ENCODE data around the gene DNPEP.

Gene DNPEP

DNA sequence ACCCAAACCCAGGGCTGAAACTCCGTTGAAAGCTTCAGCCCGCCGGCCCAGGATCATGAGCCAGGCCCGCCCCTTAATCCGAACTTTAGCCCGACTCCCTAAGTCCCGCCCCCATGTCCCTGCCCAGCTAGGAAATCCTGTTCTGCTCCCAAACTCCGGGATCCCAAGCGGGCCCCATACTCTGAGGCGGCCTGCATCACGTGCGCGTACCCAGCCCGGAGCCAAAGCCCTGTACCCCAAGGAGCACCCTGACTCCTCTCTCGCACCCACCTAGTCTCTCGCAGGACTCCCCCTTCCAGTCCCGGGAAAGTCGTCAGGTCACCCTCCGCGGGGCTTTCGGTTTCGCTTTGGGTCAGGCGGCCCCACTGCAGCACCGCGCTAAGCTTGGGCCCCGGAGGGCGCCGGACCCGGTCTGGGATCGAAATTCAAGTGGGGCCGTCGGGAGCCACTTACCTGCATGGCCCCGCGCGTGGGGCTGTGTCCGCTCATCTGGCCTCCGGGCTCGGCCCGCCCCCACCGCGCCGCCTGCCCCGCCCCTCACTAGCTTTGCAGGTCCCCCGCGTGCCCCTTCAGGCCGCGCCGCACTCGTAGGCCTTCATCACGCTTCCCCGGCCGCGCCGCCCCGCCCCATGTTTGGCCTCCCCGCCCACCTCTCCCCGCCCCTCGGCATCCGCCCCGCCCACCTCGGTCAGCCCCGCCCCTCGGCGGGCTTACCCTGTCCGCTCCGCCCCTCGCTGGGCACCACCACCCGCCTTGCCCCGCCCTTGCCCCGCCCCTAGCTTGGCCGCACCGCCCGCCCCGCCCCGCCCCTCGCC, at the start of gene DNPEP:
TSS of gene DNPEP (minus strand) at position 607 of the 815 bp plus-strand sequence. CDS start at position 489, 118 bp downstream.
- DNase-seq, result peak; percentile 81

DNA sequence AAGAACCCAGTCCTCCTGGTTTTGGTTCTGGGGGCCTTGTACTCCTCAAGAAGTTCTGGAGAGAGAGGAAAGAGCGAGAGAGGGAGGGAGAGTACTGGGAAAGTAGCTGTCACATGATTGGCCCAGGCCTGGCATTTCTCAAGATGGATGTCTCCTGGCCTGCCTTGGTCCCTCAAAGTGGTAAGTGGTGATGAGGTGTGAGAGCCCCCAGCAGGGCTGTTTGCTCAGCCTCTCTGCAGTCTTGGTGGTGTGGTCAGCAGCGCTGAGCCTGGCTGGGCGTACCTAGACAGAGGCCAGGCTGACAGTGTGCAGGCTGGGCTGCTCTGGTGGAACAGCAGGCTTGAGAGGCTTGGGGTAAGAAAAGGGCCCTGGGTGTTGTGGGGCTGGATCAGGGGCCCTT, 49.4 kb upstream of the DNPEP start:
- DNase-seq, result no peak

DNA sequence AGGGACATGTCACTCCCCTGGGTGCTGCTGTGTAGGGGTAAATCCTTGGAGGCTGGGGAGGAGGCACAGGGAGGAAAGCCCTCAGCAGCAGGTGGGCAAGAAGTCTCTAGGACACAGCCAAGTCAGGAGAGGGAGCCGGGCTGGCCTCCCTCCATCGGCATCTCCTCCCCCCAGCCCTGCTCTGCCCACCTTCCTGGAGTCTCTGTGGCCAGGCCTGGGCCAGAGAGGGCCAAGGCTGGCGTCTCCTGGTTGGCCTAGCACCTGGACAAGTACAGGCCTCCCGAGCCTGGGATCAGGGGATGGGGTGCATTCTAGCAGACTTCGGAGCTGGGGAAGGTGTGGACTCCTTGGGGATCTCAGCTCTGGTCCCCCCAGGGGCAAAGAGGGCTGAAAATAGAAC, 48.8 kb upstream of the DNPEP start:
- DNase-seq, result no peak

DNA sequence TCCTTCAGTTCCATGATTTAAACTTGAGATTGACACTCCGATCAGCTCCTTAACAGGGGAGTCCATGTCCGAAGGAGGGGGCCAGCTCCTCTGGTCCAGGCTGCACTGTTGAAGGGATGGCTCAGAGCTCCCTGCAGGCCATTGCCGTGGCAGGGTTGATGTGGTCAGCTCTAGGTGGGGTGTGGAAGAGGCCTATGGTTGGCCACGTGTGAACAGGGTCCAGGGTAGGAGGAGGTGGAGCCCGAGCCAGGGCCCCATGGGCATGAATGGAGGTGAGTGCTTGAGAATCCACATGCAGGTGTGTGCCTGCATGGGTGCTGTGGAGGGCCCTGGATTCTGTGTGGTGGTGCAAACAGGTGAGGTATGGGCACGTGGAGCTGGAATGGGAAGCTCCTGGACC, 48.0 kb upstream of the DNPEP start:
- DNase-seq, result no peak

DNA sequence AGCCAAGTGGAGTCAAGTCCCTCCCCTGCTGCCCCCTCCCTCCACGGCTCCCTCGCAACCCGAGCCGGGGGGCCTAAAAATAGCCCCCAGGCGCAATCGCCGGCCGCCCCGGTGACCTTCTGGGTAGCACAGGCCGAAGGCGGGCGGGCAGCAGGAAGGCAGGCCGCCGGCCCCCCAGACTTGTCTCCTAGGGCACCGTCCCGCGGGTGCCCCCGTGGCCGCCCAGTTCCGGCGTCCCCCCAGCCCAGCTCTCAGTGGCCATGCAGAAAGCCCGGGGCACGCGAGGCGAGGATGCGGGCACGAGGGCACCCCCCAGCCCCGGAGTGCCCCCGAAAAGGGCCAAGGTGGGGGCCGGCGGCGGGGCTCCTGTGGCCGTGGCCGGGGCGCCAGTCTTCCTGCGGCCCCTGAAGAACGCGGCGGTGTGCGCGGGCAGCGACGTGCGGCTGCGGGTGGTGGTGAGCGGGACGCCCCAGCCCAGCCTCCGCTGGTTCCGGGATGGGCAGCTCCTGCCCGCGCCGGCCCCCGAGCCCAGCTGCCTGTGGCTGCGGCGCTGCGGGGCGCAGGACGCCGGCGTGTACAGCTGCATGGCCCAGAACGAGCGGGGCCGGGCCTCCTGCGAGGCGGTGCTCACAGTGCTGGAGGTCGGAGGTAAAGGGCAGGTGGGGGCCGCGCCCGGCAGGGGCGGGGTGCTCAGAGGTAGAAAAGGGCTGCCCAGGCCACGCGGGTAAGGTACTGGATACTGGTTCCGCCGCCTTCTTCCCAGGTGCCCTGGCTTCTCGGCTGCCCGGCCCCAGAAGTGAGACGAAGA, 47.2 kb upstream of the DNPEP start, which contains the start of gene SPEG:
TSS of gene SPEG (plus strand) at position 126 of the 808 bp plus-strand sequence. CDS start at position 261, 135 bp downstream.
- DNase-seq, result no peak

DNA sequence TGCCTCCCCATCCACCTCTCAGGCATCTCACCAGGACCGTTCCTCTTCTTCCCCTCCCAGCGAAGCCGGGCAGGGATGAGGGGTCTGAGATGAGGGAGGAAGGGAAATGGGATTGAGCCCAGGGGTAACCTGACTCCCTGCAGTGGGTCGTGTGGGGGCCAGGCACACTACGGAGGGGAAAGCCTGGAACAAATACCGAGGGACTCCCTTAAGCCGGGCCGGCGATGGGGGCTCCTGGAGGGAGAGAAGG, 46.7 kb upstream of the DNPEP start:
- no peak for DNase-seq

DNA sequence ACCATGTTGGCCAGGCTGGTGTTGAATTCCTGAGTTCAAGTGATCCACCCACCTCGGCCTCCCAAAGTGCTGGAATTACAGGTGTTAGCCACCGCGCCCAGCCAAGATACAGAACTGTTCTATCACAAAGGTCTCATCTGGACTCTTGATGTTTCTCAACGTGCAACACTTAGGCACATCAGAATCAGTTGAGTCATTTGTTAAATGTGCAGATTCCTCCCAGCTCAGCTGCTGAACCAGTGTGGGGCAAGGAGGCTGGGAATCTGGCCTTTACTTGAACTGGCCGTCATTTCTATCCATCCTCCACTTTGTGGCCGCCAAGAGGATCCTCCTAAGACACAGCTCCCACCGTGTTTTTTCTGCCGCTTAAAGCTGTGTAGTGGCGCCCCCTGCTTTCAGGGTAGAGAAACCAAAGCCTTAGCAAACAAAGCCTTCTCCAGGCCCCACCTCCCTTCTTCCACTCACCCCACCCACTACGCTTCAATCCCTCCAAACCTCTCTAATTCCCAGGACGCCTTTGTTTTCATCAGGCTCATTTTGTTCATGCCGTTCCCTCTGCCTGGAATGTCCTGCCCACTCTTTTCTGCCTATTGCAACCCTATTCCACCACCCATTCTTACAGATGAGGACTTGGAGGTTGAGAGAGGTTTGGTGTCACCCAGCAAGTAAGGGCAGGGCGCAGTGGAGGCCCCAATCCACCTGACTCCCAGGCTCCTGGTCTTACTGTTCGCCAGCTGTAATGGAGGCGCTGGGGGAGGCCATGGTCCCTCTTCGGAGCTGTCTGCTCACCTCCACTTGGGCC, 46.2 kb upstream of the DNPEP start:
- no peak for DNase-seq

DNA sequence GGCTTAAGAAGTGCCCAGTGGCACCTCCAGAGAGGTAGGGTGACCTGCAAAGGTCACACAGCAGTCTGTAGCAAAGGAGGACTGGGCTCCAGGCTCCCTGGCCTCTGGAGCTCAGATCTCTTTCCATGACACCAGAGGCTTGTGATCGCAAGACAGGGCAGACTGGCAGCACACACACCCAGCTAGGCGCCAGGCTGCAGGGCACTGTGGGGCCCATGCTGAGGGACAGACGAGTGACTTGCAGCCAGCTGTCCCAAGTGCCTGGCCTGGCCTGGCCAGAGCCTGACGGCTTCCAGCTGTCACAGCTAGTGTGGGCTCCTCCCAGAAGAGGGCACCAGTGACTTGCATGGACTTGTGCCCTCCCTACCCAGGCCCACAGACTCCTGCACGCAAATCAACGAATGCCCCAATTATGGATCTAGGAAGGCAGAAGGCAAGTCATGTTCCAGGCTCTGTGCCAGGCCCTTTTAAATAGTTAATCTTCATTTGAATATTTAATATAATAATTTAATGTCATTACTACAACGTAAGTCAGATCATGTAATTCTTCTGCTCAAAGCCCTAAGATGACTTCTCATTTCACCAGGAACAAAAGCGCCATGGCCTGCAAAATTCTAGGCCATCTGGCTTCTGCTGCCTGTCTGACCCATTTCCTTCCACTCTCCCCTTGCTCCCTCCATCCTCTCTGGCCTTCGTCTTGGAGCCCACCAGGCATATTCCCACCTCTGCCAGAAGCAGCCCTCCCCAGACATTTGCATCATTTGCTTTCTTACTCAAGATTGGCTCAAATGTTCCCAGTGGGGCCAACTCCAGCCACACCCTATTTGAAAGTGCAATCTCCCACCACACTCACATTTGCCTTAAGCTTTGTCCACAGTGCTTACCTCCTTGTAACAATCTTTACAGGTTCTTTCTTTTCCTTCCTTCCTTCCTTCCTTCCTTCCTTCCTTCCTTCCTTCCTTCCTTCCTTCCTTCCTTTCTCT, 43.2 kb upstream of the DNPEP start:
- DNase-seq, result no peak

DNA sequence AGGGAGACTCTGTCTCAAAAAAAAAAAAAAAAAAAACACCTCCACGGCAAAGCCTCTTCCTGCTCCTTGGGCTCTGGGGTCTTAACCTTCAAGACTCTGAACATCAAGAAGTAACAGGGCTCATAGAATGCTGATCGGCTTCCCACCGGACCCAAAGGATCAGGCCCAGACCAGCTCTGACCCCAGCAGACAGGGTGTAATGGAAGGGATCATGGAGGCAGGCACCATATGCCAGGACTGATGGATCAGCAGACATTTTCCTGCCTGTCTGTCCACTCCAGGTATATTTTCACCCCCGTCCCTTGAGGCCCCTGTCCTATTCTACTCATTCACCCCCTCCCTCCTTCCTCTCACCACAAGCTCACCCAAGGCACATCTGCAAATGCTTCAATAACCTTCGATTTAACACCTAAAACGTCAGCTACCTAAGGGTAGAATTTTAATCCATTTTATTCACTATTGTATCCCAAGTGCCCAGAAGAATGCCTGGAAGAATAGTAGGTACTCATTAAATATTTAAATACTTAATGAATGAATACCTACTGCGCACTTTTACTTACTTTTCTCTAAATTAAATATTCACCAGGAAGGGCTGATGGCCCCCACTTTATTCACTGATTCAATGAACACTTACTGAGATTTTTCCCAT, 42.4 kb upstream of the DNPEP start:
- no peak for DNase-seq

DNA sequence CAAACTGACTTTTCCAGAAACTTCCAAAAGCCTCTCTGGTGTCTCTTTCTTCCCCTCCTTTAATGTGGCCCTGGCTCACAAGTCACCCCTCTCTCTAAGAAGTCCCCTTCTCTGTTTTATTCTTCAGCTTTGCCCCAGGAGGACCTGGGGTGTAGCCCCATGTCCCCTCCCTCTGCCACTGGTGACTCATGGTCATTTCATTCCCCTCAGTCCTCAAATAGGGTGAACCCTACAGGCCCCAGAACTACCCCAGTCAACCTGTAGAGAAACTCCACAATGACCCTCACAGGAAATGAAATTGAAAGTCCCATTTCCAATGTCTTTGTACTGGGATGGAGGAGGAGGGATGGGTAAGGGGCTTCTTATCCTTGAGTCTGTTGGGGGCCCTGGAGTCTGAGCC, 40.8 kb upstream of the DNPEP start:
- DNase-seq, result no peak

DNA sequence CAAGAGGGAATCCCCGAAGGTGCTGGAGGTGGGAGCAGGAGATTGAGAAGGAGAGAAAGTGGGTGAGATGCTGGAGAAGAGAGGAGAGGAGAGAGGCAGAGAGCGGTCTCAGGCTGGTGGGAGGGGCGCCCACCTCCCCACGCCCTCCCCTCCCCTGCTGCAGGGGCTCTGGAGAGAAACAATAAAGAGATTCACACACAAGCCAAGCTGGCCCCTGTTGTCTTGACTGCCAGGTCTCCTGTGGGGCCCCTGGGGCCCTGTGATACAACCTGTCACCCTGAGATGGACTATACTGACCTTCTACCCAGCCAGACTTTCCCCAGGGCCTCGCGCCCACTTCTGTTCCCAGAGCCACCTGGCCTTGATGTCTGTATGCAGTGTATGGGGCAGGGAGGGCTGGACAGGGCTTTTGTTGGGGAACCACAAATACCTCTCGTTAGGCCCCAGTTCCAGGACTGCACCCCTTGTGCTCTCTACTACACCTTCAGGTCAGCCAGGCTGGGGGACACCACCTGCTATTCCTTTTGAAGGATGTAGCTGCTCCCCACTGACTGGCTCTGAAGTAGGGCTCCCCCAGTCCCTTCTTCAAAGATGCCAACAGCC, 38.9 kb upstream of the DNPEP start:
- no peak for DNase-seq

DNA sequence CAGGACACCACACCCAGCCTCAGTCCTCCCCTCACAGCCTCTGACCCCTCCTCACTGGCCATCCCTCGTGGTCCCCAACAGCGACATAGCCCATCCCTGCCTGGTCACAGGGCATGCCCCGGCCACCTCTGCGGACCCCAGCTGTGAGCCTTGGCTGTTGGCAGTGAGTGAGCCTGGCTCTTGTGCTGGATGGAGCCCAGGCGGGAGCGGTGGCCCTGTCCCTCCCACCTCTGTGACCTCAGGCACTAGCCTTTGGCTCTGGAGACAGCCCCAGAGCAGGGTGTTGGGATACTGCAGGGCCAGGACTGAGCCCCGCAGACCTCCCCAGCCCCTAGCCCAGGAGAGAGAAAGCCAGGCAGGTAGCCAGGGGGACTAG, 38.3 kb upstream of the DNPEP start:
- DNase-seq, result no peak

DNA sequence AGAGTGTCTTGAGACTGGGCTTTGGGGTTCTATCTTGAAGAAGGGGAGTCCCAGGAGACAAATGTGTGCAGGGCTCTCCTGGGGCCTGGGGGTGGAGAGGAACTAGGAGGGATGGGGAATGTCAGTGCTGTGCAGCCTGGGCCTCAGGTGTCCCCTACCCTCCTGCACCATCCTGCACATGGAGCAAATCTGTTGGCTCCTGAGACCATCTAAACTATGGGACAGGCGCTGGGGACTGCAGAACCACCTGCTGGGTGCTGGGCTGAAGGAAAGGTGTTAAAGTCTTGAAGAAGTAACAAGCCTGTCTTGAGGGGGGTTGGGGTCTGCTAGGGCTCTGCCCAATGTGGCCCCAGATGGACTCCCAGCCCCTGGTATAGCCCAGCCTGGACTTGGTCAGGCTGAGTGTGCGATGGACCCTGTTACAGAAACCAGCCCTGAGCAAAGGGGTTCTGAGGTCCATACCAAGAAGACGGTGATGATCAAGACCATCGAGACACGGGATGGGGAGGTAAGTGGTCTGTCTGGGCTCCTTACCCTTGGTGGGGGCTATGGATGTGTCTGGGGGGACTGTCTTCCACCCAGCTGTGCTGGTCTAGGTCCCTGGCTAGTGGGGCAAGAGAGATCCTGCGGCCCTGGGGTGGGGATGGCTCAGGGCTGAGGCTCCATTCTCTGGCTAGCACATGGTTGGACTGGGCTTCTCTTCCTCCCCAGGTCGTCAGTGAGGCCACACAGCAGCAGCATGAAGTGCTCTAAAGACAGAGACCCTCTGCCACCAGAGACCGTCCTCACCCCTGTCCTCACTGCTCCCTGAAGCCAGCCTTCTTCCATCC, 37.7 kb upstream of the DNPEP start:
- DNase-seq, result no peak

DNA sequence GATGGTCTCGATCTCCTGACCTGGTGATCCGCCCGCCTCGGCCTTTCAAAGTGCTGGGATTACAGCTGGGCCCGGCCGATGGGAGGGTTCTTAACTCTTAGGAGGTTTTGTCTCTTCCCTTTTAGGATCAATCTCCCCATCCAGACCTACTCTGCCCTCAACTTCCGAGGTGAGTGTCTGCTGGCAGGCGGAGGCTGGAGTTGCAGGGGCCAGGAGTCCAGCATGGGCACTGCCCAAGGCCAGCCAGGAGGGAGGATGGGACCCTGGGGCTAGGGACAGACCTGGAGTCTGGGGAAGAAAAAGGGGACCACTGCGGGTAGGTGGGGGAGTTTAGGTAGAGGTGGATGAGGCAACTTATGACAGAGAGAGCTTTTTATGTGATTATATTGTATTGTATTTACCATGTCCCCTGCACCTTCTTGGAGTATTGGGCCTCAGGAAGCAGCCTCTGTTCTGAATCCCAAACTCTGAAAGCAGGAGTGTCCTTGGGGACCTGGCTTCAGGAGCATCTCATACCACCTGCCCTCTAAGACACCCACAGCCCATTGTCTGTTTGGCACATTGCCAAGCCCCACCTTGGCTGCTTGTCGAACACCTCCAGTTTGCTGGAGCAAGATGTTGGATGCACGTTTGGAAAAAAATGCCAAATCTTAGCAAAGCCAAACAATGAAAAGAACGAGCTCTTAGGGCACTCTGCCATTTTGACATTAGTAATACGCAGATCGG, 36.1 kb upstream of the DNPEP start:
- DNase-seq, result no peak

DNA sequence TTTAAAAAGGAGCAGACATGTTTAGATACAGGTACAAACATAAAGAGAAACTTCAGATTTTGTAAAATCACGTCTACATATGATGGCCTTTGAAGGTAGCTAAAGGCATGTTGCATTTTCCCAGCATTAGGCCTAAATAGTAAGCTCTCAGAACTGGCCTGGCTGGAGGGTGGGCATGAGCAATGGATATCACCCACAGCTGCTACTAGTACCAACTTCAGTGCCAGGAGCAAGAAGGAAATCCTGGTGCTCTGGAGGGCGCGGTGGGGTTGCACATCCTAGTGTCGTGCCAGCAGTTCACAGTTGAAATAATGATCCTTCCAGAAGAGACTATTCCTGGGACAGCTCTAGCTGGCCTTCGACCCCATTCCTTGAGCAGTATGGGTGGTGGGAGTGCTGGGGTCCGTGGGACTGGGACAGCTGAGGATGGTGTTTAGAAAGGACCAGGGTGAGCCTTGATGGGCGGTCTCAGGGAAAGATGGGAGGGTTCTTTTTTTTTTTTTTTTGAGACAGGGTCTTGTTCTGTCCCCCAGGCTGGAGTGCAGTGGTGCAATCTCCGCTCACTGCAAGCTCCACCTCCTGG, 35.3 kb upstream of the DNPEP start:
- no peak for DNase-seq

DNA sequence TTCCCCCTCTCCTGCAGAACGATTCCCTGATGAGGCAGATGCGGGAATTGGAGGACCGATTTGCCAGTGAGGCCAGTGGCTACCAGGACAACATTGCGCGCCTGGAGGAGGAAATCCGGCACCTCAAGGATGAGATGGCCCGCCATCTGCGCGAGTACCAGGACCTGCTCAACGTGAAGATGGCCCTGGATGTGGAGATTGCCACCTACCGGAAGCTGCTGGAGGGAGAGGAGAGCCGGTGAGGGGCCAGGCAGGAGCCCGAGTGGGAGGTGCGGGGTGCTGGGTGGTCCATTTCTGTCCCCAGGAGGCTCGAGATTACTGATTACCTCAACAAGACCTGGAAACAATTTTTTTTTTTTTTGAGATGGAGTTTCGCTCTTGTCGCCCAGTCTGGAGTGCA, 33.6 kb upstream of the DNPEP start:
- DNase-seq, result no peak

DNA sequence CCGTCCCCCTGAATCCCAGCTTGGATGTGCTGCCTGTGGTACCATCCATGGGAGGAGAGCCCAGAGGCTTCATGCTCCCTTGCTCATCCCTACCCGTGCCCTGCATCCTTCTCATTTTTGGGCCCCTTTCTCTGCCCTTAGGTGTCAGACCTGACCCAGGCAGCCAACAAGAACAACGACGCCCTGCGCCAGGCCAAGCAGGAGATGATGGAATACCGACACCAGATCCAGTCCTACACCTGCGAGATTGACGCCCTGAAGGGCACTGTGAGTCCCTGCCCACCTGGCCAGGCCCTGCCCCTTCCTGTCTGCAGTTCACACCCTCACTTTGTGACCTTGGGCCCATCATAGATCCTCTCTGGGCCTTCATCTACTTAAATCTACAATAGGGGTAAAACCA, 33.0 kb upstream of the DNPEP start:
- no peak for DNase-seq

DNA sequence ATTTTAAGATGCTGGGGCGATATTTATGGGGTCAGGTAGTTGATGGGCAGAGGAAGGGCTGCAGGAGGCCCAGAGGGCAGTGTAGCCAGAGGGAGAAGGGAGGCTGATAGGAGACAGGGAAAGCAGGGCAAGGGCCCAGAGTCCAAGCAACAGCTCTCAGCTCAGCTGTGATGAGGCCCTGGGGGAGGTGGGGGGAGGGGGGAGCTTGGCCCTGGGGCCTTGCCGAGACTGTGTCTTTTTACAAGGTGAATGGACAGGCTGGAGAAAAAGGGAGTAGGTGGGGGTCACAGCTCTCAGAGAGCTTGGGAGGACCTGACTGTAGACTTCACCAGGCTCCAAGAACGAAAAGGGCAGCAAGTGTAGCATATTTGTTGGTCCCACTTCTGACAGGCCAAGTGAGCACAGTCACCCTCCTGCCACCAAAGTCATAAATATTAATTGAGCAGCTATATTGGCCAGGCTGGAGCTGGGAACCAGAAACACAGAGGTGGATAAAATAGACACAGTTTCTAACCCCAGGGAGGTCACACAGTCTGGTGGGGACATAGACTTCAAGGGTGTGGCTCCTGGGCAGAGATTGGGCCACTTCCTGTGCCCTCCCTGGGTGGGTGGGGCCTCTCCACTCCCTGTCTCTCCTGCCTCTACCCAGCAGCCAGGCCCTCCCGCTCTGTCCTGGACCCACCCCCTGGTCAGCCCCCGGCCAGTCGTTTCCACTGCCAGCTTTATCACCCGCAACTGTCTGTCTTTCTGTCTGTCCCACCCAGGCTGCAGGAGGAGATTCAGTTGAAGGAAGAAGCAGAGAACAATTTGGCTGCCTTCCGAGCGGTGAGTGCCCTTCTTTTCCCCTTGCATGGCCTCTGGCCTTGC, 31.9 kb upstream of the DNPEP start:
- DNase-seq, result no peak

DNA sequence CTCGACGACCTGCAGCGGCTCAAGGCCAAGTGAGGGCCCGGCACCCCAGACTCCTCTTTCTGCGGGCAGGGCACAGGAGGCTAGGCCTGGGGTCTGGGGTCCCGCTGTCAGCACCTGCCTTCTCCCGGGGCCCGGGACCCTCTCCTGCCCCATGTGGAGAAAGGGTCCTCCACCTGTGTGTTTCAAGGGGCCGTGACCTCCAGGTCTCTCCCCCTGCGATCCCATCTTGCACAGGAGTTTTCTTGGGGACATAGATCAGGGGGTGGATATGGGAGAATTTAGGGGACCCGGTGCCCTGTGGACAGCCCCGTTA, 31.3 kb upstream of the DNPEP start:
- no peak for DNase-seq

Data from NCI-H1092 (cell line).